ENCODE data around the gene TP63.

Gene TP63

GRCh38 chr3:189883113-189883753 is 252.0 kb downstream of the TP63 start:
- DNase-seq: no peak

DNA sequence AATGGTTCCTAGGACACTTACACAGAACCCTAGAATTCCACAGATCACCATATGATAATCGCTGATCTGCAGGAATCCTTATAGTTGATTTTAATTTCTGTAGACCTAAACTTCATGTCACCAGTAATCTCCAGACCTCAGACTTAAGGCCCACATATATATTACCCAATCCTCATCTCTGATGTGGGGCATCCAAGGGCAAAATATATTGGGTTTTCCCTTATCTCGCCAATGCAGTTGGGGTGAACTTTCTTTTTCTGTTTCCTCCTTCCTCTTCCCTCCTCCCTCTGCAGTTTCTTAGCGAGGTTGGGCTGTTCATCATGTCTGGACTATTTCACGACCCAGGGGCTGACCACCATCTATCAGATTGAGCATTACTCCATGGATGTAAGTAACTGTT is 259.3 kb downstream of the TP63 start:
- DNase-seq: no peak

GRCh38 chr3:189896533-189896932 is 265.3 kb downstream of the TP63 start:
- no peak for DNase-seq

DNA sequence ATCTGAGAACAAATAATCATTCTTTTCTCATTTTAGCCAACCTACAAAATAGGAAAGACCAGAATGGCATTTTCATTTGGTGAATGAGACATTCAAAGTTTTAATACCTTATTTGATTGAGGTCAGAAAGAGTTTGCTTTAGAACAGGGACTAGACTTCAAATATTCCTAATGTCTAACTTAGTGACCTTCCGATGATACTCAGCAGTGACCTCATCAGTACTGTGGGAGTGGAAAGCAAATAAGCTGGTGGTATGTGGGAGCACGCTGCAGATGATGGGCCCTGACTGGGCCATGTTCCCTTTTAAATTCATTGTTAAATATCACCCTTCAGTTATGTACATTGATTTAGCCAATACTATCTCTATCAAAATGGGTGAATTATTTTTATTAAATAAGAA is 266.2 kb downstream of the TP63 start:
- no peak for DNase-seq

GRCh38 chr3:189898559-189899153 is 267.5 kb downstream of the TP63 start:
- no peak for DNase-seq

DNA sequence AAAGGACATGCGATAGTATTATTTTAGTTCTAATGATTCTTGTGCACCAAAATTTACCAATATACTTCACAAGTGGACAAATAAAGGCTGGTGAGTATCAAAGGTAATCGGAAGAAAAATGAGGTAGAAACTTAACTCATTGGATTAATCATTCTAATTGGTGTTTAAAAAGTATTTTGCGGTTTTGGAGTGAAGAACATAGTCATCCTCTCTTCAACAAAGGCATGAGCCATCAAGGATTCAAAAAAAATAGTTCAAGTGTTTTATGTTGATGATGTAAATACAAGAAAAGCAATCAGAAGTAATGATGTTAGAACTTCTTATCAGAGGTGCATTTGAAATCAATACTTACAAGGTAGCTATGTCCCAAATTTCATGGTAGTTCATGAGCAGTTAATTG is 268.0 kb downstream of the TP63 start:
- DNase-seq: no peak

GRCh38 chr3:189900578-189900977 is 269.4 kb downstream of the TP63 start:
- no peak for DNase-seq

GRCh38 chr3:189901481-189901880 is 270.3 kb downstream of the TP63 start:
- DNase-seq: no peak

DNA sequence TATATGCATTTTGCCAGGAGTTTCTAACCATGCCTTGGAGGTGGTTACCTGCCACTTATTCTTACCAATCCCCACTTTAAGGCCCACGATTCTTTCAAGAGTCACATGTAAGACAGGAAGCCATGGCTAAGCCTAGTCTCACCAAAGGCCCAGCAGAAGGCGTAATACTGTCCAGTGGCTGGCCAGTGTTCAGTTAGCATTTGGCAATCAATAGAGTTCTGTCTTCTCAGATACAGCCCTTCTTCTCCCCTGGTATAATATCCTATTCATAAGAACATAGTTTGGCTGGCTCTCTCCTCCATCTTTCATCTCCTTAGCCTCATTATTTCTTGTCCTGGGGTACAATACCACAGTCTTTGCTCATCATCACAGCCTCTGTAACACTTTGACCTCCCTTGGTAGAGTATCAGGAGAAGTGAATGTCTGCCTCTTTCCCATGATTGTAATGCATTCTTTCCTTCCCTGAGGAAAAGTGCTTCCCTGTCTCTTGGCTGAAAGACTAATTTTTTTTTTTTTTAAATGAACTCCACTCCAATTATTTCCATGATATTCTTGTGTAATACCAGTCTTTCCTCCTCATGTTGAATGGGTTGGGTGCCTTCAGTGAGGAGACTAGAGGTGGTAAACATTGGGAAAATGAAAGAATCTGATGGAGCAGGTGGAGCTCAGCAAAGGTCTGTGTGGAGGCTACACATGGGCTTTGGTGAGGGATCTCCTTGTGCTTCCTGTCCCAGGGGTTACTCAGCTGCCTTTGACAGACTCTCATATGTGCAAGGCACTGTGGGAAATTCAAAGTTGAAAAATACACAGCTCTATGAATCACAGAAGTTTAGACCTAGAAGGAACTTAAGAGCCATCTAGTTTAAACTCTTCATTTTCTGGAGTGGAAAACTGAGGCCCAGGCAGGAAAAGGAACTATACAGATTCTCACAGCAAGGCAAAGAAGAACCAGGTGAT is 271.3 kb downstream of the TP63 start:
- DNase-seq: no peak

DNA sequence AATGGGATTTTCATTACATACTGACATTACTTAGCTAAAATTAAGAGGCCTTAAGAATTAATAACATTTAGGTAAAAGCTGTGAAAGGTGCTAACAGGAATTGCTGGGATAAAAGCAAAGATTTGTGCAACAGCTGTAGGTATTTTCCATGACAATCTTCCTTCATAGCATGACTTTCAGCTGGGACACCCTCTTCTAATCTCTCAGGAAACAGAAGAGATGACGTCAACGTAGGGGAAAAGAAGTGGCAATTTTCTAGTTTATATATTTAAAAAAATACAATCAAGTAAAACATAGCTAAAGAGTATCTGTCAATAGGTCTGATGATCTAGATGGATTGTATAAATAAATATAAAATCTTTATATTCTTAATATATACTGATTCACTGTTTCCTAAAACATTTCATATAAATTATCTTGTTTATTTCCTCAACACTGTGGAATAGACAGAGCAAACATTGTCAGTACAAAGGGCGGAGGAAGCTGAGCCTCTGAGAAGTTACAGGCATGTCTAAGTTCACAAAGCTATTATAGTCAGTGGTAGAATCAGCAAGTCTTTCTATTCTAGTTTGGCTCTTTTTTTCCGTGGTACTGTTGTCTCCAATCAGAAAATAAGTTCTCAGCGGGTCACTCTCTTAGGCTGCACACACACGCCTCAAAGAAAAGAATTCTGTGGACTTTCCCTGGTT is 272.5 kb downstream of the TP63 start:
- no peak for DNase-seq

DNA sequence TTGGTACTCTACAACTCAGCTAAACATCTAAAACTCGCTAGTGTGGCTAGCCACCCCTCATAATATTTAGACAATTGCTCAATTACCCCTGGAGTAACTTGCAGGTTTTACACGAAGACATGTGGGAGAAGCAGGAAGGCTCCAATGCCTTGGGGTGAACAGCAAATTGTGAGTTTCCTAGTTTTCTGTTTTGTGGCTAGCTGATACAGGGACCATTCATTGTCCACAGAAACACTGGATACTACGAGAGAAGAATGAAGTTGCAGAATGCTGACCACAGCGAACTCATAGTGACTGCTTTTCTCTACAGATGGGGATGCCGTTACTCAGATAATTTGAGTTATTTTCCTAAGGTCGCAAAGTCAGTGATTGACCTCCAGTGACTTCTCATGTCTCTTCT is 276.6 kb downstream of the TP63 start:
- DNase-seq: no peak

DNA sequence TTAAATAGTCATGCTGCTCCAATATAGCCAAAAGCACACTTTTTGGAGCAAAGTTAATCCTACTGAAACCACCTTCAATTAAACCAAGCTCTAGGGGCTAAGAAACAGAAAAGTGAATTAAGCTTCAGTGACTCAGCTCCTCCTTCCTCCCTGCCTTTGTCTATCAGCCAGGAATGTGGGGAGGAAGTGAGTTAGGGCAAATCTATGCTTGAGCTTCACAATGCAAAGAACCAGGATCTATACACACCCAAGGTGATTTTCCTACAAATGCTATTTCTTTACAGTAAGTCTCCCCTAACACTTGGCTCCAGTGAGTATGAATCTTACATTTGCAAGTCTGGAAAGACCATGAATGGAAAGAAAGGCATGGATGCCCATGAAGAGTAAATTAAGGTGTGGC is 277.5 kb downstream of the TP63 start:
- DNase-seq: no peak

GRCh38 chr3:189909139-189909538 is 277.9 kb downstream of the TP63 start:
- no peak for DNase-seq

DNA sequence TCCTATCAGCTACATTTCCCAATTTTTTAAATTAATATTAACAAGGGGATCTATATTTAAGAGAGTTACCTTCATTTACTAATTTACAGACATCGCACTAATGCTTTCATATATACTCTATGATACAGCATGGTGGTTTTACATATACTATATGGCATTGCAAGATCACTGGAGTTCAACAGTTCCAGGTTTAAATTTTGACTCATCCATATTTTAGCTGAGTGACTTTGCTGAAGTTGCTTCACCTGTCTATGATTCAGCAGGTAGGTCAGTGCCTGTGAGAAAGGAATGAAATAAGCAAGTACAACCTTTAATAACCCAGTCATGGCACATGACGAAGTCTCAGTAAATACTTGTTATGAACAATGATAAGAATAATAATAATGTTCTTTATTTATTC is 278.4 kb downstream of the TP63 start:
- DNase-seq: no peak

- no peak for DNase-seq
These were observed 279.8 kb downstream of the TP63 start for GRCh38 chr3:189911001-189911400.

DNA sequence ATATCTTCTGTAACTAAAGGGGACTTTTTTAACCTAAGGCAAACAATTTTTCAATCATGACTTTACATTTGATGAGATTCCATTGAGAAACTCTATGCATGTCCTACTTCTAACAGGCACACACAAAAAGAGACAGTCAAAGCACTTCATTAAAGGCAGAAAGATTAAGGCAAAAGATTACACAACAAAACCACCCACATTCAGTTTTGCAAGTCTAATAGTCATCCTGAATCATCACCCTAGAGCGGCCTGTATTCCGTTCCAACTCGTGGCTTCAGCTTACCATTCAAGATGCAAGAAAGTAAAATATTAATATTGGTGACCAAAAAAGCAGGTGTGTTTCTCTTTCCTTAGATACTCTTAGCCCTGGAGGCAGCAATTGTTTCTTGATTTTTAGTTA is 283.6 kb downstream of the TP63 start:
- DNase-seq: no peak

DNA sequence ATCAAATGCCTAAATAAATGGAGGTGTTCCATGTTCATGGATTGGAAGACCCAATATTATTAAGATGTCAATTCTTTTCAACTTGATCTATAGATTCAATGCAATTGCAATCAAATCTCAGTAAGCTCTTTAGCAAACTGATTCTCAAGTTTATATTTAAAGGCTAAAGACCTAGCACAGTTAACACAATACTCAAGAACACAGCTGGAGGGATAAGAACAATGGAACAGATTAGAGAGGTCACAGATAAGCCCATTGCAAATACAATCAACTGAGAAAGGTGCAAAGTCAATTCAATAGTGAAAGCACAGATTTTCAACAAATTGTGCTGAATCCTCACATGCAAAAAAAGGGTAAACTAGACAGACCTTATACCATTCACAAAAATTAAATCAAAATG is 290.6 kb downstream of the TP63 start:
- DNase-seq: no peak

GRCh38 chr3:189927975-189928895 is 297.0 kb downstream of the TP63 start:
- no peak for DNase-seq

- no peak for DNase-seq
These were observed 305.2 kb downstream of the TP63 start for GRCh38 chr3:189936201-189936945.

DNA sequence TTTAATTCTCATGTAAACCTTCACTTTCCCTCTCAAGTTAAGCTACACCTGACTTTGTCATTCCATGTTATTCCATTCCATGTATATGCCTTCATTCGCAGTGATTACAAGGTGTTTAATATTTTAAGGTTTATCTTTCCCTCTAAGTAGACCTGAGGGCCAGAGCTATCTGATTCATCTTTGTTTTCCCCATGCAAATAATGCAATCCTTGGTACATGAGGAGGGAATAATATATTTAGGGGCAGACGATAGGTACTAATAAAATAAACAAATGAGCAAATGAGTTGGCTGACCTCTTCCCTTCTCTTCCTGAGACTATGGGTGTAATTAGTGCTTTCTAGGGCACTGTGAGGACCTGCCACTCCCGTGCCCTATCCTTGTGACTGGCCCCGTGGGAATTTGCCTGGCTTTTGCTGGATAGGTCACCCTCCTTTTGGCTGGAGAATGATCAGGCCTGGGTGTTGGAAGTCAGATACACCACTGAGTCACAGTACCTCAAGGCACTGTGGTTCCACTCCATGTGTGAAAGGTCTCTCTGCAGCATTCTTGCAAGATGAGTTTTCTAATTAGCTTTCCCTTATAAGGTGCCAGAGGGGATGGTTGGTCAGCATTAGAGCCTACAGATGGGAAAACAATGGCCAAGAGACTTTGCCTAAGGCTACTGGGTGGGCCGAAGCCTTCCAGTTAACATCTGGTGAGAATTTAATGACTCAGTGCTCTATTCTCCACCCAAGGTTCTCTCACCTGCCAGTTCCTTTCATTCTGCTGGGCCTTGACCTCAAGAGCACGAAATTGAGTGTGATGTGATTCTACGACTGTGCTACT is 306.3 kb downstream of the TP63 start:
- no peak for DNase-seq

DNA sequence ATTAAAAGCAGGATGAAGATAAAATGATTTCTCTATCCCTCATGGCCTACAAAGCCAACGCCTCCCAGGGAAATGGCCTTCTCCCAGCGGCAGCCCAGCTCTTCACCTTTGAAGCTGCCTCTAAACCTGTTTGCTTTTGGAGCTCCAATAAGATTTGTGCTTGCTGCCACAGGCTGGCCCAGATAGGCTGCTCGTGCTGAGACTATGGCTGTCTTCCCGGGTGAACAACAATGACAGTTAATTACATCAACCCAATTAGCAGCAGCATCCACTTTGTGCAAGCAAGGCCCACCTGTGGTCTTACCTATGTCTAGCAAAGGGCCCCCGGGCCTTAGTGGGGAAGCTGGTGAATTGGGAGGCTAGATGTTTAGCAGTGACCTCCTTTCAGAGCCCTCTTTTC is 309.9 kb downstream of the TP63 start:
- DNase-seq: no peak

Measured in SHP77 (cell line).